ENCODE data around the gene ZNF77. TPM values are rescaled to one million over a fixed set of nuclear protein-coding genes. Genes with fewer than 3 reads are reported as not detected.

ZNF77 gene
- polyA plus RNA-seq, 1 donor from 2014 or later = 13.0 TPM

DNA sequence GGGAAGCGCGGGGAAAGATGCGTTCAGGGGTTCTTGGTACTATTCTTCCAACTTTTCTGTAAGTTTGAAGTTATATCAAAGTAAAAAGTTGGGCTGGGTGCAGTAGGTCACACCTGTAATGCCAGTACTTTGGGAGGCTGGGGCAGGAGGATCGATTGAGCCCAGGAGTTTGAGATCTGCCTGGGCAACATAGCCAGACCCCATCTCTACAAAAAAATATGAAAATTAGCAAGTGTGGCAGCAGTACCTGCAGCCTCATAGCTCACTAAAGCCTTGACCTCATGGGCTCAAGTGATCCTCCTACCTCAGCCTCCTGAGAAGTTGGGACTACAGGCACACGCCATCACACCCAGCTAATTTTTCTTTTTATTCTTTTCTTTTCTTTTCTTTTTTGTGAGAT lies 12.4 kb upstream of the ZNF77 start:
- Histone ChIP-seq H2AFZ (ENCODE audit: low read depth, low read length) (no peak overlapping the region), H3K9me3 (ENCODE audit: low read length) (no peaks in the 10 kb centered on the region), H3K4me3 (ENCODE audit: low read length) (no peak overlapping the region), H3F3A (ENCODE audit: insufficient read depth, low read length, poor library complexity, severe bottlenecking) (no peaks in the 10 kb centered on the region), H3K79me2 (replicated peaks; ENCODE audit: insufficient read depth, low read length) (no peaks in the 10 kb centered on the region), H3K36me3 (ENCODE audit: insufficient read depth, low read length) (no peaks in the 10 kb centered on the region), H3K27me3 (ENCODE audit: insufficient read depth, low read depth, low read length) (no peaks in the 10 kb centered on the region), H4K20me1 (ENCODE audit: insufficient read depth) (no peaks in the 10 kb centered on the region), H3K9ac (ENCODE audit: low read length) (no peak overlapping the region), H3K4me2 (ENCODE audit: low read length) (no peak overlapping the region), H3K27ac (ENCODE audit: low read length) (no peak overlapping the region), H3K9me2 (ENCODE audit: insufficient read depth, low read length) (no peaks in the 10 kb centered on the region)
- TF ChIP-seq, protein P1, sequence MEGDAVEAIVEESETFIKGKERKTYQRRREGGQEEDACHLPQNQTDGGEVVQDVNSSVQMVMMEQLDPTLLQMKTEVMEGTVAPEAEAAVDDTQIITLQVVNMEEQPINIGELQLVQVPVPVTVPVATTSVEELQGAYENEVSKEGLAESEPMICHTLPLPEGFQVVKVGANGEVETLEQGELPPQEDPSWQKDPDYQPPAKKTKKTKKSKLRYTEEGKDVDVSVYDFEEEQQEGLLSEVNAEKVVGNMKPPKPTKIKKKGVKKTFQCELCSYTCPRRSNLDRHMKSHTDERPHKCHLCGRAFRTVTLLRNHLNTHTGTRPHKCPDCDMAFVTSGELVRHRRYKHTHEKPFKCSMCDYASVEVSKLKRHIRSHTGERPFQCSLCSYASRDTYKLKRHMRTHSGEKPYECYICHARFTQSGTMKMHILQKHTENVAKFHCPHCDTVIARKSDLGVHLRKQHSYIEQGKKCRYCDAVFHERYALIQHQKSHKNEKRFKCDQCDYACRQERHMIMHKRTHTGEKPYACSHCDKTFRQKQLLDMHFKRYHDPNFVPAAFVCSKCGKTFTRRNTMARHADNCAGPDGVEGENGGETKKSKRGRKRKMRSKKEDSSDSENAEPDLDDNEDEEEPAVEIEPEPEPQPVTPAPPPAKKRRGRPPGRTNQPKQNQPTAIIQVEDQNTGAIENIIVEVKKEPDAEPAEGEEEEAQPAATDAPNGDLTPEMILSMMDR (IDR thresholded peaks at IDR 0.05; ENCODE audit: poor library complexity, severe bottlenecking) = no peak
- no peak for TF ChIP-seq MXI1 (conservative IDR thresholded peaks at IDR 0.05; ENCODE audit: poor library complexity, severe bottlenecking)

DNA sequence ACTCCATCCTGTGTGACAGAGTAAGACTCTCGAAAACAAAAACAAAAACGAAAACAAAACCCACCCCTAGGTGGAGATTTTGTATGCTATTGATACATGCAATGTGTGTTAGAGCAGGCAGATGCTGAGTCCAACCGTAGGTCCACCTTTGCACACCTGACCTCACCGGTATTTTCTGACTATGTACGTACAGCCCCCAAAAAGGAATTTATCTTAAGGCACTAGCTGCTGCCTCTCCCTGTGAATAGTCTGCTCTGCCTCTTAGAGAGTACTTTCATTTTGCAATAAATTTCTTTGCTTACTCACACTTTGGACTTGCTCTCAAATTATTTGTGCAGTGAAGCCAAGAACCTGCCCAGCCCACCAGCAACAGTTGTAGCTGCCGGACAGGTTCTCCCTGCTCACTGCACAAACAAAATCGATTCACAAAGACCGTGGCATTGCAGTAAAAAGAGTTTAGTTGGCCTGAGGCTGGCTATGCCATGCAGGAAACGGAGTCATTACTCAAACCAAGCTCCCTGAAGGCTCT lies 8.2 kb upstream of the ZNF77 start:
- no peaks in the 10 kb centered on the region for H3K9me2 ChIP-seq (ENCODE audit: insufficient read depth, low read length)
- H3K9ac ChIP-seq (ENCODE audit: low read length) = no peak overlapping the region
- no peak overlapping the region for H3K4me3 ChIP-seq (ENCODE audit: low read length)
- no peak overlapping the region for H3K27ac ChIP-seq (ENCODE audit: low read length)
- no peaks in the 10 kb centered on the region for H3K36me3 ChIP-seq (ENCODE audit: insufficient read depth, low read length)
- H2AFZ ChIP-seq (ENCODE audit: low read depth, low read length) = no peak overlapping the region
- no peak for TF ChIP-seq EZH2 (IDR thresholded peaks at IDR 0.05; ENCODE audit: borderline replicate concordance, insufficient read depth, low read length, poor library complexity, severe bottlenecking)
- TF ChIP-seq, protein P2, sequence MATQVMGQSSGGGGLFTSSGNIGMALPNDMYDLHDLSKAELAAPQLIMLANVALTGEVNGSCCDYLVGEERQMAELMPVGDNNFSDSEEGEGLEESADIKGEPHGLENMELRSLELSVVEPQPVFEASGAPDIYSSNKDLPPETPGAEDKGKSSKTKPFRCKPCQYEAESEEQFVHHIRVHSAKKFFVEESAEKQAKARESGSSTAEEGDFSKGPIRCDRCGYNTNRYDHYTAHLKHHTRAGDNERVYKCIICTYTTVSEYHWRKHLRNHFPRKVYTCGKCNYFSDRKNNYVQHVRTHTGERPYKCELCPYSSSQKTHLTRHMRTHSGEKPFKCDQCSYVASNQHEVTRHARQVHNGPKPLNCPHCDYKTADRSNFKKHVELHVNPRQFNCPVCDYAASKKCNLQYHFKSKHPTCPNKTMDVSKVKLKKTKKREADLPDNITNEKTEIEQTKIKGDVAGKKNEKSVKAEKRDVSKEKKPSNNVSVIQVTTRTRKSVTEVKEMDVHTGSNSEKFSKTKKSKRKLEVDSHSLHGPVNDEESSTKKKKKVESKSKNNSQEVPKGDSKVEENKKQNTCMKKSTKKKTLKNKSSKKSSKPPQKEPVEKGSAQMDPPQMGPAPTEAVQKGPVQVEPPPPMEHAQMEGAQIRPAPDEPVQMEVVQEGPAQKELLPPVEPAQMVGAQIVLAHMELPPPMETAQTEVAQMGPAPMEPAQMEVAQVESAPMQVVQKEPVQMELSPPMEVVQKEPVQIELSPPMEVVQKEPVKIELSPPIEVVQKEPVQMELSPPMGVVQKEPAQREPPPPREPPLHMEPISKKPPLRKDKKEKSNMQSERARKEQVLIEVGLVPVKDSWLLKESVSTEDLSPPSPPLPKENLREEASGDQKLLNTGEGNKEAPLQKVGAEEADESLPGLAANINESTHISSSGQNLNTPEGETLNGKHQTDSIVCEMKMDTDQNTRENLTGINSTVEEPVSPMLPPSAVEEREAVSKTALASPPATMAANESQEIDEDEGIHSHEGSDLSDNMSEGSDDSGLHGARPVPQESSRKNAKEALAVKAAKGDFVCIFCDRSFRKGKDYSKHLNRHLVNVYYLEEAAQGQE (IDR thresholded peaks at IDR 0.05; ENCODE audit: borderline replicate concordance) = no peak
- no peak for TF ChIP-seq SMC3 (conservative IDR thresholded peaks at IDR 0.05; ENCODE audit: poor library complexity)
- no peak for TF ChIP-seq POLR2AphosphoS5 (IDR thresholded peaks at IDR 0.05)
- TF ChIP-seq TAF1 (IDR thresholded peaks at IDR 0.05; ENCODE audit: low read depth) = no peak
- TF ChIP-seq, protein P1 (IDR thresholded peaks at IDR 0.05; ENCODE audit: poor library complexity, severe bottlenecking) = no peak
- no peak for TF ChIP-seq MXI1 (conservative IDR thresholded peaks at IDR 0.05; ENCODE audit: poor library complexity, severe bottlenecking)
- no peak for TF ChIP-seq EP300 (conservative IDR thresholded peaks at IDR 0.05; ENCODE audit: poor library complexity, severe bottlenecking)
- TF ChIP-seq RAD21 (conservative IDR thresholded peaks at IDR 0.05) = no peak
- H4K20me1 ChIP-seq (ENCODE audit: insufficient read depth) = no peaks in the 10 kb centered on the region
- H3F3A ChIP-seq (ENCODE audit: insufficient read depth, low read length, poor library complexity, severe bottlenecking) = no peaks in the 10 kb centered on the region
- peaks cover 15% of the 10 kb centered on the region for H3K79me2 ChIP-seq (replicated peaks; ENCODE audit: insufficient read depth, low read length)
- H3K4me2 ChIP-seq (ENCODE audit: low read length) = no peak overlapping the region
- no peaks in the 10 kb centered on the region for H3K27me3 ChIP-seq (ENCODE audit: insufficient read depth, low read depth, low read length)
- H3K9me3 ChIP-seq (ENCODE audit: low read length) = no peaks in the 10 kb centered on the region
